Measurements from ENCODE around the gene SH3TC1. TPM values are rescaled to one million over a fixed set of nuclear protein-coding genes. Genes with fewer than 3 reads are reported as not detected.

SH3TC1 gene
- total RNA-seq, 1 donor from 2014 or later, result 18.9 TPM

DNA sequence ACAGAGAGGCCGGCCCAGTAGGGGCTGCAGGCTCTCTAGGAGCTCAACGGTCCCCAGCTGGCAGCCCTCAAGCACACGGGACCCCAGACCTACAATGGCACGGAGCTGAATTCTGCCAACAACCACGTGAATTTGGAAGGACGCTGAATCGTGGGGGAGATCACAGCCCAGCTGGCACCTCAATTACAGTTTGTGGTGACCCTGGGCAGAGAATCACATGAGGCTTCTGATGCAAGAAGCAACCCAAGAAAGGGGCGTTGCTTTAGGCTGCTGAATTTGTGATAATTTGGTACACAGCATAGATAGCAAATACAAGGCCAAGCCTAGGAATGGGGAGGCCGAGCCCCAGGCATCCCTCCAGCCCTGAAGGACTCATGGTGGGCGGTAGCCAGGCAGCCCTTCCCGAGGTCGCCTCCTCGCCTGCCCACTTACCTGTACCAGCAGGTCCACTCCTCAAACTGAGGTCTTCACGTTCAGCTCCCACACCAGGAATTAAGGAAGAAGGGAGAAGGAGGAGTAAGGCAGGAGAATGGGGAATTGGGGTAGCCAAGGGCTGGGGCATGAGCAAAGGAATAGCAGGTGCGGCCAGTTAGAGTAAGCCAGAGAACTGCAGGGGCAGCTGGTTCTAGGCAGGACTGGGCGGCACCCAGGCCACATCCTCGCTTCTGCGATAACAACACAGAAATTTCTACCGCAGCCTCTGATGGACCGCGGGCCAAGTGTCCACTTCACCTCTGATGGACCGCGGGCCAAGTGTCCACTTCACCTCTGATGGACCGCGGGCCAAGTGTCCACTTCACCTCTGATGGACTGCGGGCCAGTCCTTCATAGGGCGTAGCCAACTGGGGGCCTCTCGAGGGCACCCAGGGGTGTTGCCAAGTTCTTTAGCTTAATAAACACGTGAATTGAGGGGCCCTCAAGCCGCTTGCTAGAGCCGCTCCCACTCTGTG lies 47.1 kb downstream of the SH3TC1 start:
- TF ChIP-seq, protein P1, sequence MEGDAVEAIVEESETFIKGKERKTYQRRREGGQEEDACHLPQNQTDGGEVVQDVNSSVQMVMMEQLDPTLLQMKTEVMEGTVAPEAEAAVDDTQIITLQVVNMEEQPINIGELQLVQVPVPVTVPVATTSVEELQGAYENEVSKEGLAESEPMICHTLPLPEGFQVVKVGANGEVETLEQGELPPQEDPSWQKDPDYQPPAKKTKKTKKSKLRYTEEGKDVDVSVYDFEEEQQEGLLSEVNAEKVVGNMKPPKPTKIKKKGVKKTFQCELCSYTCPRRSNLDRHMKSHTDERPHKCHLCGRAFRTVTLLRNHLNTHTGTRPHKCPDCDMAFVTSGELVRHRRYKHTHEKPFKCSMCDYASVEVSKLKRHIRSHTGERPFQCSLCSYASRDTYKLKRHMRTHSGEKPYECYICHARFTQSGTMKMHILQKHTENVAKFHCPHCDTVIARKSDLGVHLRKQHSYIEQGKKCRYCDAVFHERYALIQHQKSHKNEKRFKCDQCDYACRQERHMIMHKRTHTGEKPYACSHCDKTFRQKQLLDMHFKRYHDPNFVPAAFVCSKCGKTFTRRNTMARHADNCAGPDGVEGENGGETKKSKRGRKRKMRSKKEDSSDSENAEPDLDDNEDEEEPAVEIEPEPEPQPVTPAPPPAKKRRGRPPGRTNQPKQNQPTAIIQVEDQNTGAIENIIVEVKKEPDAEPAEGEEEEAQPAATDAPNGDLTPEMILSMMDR (IDR thresholded peaks at IDR 0.05; ENCODE audit: insufficient read depth, low read length, poor library complexity, severe bottlenecking), result no peak
- Histone ChIP-seq H3K27me3 (ENCODE audit: control insufficient read depth, insufficient read depth, low read length) (no peaks in the 10 kb centered on the region), H3K4me3 (ENCODE audit: low read depth, low read length) (no peak overlapping the region), H3K36me3 (ENCODE audit: control insufficient read depth, insufficient read depth, low read length) (no peaks in the 10 kb centered on the region)
- DNase-seq (ENCODE audit: low read depth), result no peak

DNA sequence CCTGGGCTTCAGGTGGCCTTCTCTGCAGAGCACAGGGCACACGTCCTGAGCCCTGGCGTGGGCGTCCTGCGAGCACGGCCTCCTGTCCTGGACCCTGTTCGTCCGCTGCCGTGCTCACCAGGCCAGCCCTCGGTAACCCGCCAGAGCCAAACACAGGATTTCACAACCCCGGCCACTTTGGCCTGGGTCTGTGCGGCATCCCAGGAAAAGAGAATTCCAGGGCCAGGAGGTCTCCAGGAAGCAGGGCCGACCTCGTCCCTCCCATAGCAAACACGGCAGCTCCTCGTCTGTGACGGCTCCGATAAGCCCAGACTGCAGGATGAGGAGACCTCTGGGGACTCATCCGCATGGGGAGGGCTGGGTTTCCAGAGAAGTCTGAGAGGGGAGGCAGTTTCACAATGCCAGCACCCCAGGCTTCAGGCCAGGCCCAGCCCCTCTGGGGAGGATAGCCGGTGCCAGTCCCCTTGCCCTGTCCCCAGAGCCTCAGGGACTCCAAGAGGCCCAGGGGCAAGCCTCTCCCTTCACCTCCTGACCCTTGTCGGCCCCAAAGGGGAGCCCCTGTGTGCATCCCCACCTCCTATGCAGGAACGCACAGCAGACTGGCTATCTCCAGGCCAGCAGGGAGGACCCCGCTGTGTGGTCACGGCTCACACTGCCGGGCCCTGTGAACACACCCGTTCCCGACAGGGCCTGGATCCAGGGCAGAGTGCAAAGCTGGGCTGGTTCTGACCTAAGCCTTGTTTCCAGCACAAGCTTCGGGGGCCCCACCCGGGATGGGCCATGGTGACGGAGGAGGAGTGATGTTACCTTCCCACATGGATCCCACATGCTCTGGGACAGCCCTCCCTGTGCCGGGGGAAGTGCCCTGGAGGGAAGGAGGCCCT lies 48.2 kb downstream of the SH3TC1 start:
- DNase-seq (ENCODE audit: low read depth), result no peak
- TF ChIP-seq, protein P1 (IDR thresholded peaks at IDR 0.05; ENCODE audit: insufficient read depth, low read length, poor library complexity, severe bottlenecking), result no peak

DNA sequence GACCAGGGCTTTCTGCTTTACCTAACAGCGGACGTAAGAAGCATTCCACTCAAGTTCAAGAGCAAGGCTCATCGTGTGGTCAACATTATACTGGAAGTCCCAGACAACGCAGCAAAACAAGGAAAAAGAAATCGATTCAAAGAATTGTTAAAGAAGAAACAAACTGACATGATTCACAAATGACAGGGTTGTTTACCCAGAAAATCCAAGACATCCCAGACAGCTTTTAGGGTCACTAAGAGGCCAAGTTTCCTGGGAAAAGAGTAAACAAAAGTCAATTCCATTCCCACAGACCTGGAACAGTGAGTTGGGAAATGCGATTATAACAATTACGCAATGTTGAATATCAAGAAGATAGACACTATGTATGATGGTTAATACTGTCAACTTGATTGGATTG lies 49.0 kb downstream of the SH3TC1 start:
- Histone ChIP-seq H3K36me3 (ENCODE audit: control insufficient read depth, insufficient read depth, low read length) (no peaks in the 10 kb centered on the region), H3K4me3 (ENCODE audit: low read depth, low read length) (no peak overlapping the region), H3K27me3 (ENCODE audit: control insufficient read depth, insufficient read depth, low read length) (no peaks in the 10 kb centered on the region)
- no peak for DNase-seq (ENCODE audit: low read depth)
- TF ChIP-seq, protein P1 (IDR thresholded peaks at IDR 0.05; ENCODE audit: insufficient read depth, low read length, poor library complexity, severe bottlenecking), result no peak

More for the DNA sequence above, 48.2 kb downstream of the SH3TC1 start:
- no peaks in the 10 kb centered on the region for H3K27me3 ChIP-seq (ENCODE audit: control insufficient read depth, insufficient read depth, low read length)
- H3K4me3 ChIP-seq (ENCODE audit: low read depth, low read length), result no peak overlapping the region
- H3K36me3 ChIP-seq (ENCODE audit: control insufficient read depth, insufficient read depth, low read length), result no peaks in the 10 kb centered on the region

DNA sequence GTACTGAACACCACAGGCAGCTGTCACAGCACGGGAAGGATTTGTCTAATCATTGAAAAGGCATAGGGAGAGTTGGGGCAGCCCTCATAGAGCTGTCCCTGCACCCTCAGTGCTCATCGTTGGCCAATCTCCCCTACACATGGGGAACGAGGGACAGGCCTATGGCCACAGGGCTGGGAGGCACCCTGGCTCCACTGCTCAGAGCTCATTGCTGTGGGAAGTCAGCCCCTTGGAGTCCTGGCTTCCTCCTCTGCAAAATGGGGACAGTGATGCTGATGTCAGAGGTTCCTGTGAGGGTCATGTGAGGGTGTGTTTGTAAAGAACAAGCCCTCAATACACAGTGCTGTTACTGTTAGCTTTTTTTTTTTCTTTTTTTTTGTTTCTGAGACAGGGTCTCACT lies 51.1 kb downstream of the SH3TC1 start:
- DNase-seq (ENCODE audit: low read depth), result no peak
- TF ChIP-seq, protein P1 (IDR thresholded peaks at IDR 0.05; ENCODE audit: insufficient read depth, low read length, poor library complexity, severe bottlenecking), result no peak
- Histone ChIP-seq H3K36me3 (ENCODE audit: control insufficient read depth, insufficient read depth, low read length) (no peaks in the 10 kb centered on the region), H3K4me3 (ENCODE audit: low read depth, low read length) (no peak overlapping the region), H3K27me3 (ENCODE audit: control insufficient read depth, insufficient read depth, low read length) (no peaks in the 10 kb centered on the region)

DNA sequence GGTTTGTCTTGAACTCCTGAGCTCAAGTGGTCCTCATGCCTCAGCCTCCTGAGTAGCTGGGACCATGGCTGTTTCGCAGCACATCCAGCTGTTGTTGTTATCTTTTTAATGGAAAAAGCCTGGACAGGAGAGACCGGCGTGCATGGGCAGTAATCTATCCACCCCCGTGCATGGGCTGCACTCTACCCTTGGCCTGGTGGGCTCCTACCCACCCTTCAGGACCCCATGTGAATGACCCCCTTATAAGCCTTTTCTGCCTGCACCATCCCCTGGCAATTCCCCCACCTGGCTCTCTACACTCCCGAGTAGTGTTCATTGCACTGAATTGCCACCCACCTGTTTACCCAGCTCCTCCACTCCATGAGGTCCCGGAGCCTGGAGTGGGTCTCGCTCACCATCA lies 51.5 kb downstream of the SH3TC1 start:
- H3K4me3 ChIP-seq (ENCODE audit: low read depth, low read length), result no peak overlapping the region
- no peaks in the 10 kb centered on the region for H3K27me3 ChIP-seq (ENCODE audit: control insufficient read depth, insufficient read depth, low read length)
- H3K36me3 ChIP-seq (ENCODE audit: control insufficient read depth, insufficient read depth, low read length), result no peaks in the 10 kb centered on the region
- TF ChIP-seq, protein P1 (IDR thresholded peaks at IDR 0.05; ENCODE audit: insufficient read depth, low read length, poor library complexity, severe bottlenecking), result no peak
- DNase-seq (ENCODE audit: low read depth), result no peak
